ENCODE data around the gene MRGPRF.

DNA sequence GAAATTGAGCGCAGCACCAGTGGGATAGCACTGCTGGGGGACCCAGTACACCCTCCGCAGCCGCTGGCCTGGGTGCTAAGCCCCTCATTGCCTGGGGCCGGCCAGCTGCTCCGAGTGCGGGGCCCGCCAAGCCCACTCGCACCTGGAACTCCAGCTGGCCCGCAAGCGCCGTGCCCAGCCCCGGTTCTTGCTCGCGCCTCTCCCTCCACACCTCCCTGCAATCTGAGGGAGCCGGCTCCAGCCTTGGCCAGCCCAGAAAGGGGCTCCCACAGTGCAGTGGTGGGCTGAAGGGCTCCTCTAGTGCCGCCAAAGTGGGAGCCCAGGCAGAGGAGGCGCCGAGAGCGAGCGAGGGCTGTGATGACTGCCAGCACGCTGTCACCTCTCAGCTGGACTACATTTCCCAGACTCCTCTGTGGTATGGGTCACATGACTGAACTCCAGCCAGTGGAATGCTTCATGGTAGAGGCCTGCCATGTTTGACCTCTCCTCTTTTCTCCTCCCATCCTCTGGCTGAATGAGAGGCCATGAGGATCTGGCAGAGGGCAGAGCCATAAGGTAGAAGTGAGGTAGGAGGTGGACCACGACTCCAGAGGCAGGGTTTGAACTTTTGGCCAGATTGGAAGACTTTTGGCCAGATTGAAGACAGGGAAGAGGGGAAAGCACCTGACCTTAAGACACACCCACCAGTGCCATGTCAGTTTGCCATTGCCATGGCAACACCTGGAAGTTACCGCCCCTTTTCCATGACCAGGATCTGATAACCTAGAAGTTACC is 38.4 kb downstream of the MRGPRF start:
- TF ChIP-seq CTCF (IDR thresholded peaks at IDR 0.05) (no peak), EZH2 (IDR thresholded peaks at IDR 0.05; ENCODE audit: borderline replicate concordance, insufficient read depth, low read depth, low read length, poor library complexity, severe bottlenecking) (no peak)

Data from B cell (primary cell).